ENCODE data around the gene PLD1. TPM values are rescaled to one million over a fixed set of nuclear protein-coding genes. Genes with fewer than 3 reads are reported as not detected.

Gene PLD1
- total and polyA plus RNA-seq, 2 of the 8 experiments (the other 6 are each of a cell fraction or from before 2014, with no cell fraction given) = 1.2 to 2.6 TPM

DNA sequence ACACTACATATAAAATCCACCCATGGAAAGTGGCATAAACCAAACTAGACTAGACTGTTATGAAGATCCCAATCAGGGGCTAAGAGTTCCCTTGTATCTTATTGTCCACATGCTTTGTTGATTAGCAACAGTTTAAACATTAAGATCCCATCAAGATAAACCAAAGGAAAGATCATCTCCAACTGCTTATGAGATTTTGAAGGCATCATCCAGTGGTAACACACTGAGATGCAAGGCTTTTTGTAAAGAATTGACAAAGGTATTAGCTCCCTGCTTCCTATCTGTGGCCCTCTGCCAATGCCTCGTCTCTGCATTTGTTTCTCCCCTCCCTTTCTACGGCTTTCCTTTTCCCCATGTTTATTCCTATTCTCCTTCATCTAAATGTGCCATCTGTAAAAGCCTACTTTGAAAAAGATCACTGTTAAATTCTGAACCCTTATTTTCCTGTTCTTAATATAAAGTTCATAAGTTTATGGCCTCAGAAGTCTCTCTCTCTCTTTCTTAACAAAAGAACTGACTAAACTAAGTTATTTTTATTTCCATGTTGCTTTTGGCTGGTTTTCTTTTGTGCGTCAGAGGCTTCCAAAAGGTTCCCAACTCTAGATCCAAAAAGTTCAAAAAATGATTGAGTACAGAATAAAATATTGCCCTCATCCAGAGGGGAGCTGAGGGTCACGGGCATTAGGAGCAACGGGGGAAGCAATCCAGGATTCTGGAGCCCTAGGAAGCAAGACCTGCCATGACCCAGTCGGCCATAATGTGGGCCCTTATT lies 5.5 kb downstream of the PLD1 start:
- ChIA-PET POLR2A (ENCODE audit: partially characterized antibody) (no interaction called here), CTCF (ENCODE audit: partially characterized antibody) (no interaction called here)
- H3K18ac ChIP-seq (ENCODE audit: extremely low read depth, low read length) = no peak overlapping the region
- no peak overlapping the region for H3K23ac ChIP-seq (ENCODE audit: insufficient read length)
- H3K27me3 ChIP-seq (replicated peaks in 1 of 4; ENCODE audit: control insufficient read depth in 3 of 4, extremely low read depth in 1 of 4, insufficient read depth in 3 of 4, low read length in 3 of 4) = peaks cover 0 to 9% (median 8%) of the 10 kb centered on the region in 4 experiments; a peak in 5 of 7 replicates
- no peak overlapping the region for H3K56ac ChIP-seq (replicated peaks; ENCODE audit: insufficient read length, low read depth, low read length)
- WGBS, 2 experiments (ENCODE audit: extremely low coverage in 1 of 2, insufficient coverage in 1 of 2, insufficient read length in 1 of 2, insufficient replicate concordance in 2 of 2, low coverage in 1 of 2, low lambda C conversion rate in 2 of 2, missing lambda C conversion rate in 1 of 2) = 82% methylated on average over 6 of the region's 6 CpGs; no CpG with 5 or more reads in 1 of the 2 experiments
- H2AFZ ChIP-seq (ENCODE audit: low read length) = no peak overlapping the region
- H2BK120ac ChIP-seq (replicated peaks; ENCODE audit: low read depth, low read length) = no peak overlapping the region
- no peaks in the 10 kb centered on the region for H3K36me3 ChIP-seq (ENCODE audit: control insufficient read depth in 2 of 4, insufficient read depth in 4 of 4, low read length in 3 of 4)
- no peak overlapping the region for H2BK20ac ChIP-seq (ENCODE audit: low read length)
- H2BK12ac ChIP-seq (ENCODE audit: low read depth, low read length) = no peak overlapping the region
- FAIRE-seq = no peak
- H3K27ac ChIP-seq (ENCODE audit: low read depth, low read length) = no peak overlapping the region
- H4K5ac ChIP-seq (ENCODE audit: insufficient read length, low read depth, low read length) = no peak overlapping the region
- DNase-seq (ENCODE audit: low read depth in 1 of 2, low spot score in 2 of 2) = no peak
- no peak overlapping the region for H4K91ac ChIP-seq (replicated peaks; ENCODE audit: insufficient read length, low read length)
- H3K4me1 ChIP-seq (replicated peaks in 1 of 4; ENCODE audit: control insufficient read depth in 3 of 4, insufficient read depth in 4 of 4, low read length in 3 of 4) = no peaks in the 10 kb centered on the region; a peak in 2 of 7 replicates
- peaks cover 4% of the 10 kb centered on the region; the same call in 1 of the 2 replicates for H3K23me2 ChIP-seq (ENCODE audit: low read depth, low read length)
- H2BK15ac ChIP-seq (ENCODE audit: low read length) = no peak overlapping the region
- H4K20me1 ChIP-seq (replicated peaks in 1 of 2; ENCODE audit: control insufficient read depth in 1 of 2, insufficient read depth in 2 of 2, low read length in 2 of 2) = no peaks in the 10 kb centered on the region
- H3K4me2 ChIP-seq (ENCODE audit: insufficient read depth in 1 of 2, low read depth in 2 of 2, low read length in 2 of 2) = no peak overlapping the region
- H3K79me2 ChIP-seq (ENCODE audit: control insufficient read depth in 1 of 2, insufficient read depth in 2 of 2, low read length in 2 of 2) = no peaks in the 10 kb centered on the region
- H2BK5ac ChIP-seq (ENCODE audit: low read depth, low read length) = no peak overlapping the region
- no peaks in the 10 kb centered on the region for H3K9me3 ChIP-seq (ENCODE audit: insufficient read depth in 2 of 2, low read depth in 1 of 2, low read length in 1 of 2)
- no peaks in the 10 kb centered on the region for H3K79me1 ChIP-seq (ENCODE audit: low read depth, low read length)
- H3K14ac ChIP-seq (ENCODE audit: insufficient read length) = no peak overlapping the region
- H2AK5ac ChIP-seq (ENCODE audit: low read depth, low read length) = no peak overlapping the region
- H3K4ac ChIP-seq (replicated peaks; ENCODE audit: insufficient read length, low read depth, low read length) = no peak overlapping the region
- H3K9ac ChIP-seq (replicated peaks in 1 of 4; ENCODE audit: extremely low read depth in 1 of 4, low read depth in 3 of 4, low read length in 3 of 4) = no peak overlapping the region
- no peak overlapping the region for H3K4me3 ChIP-seq (ENCODE audit: extremely low read depth in 1 of 4, insufficient read depth in 2 of 4, low read depth in 3 of 4, low read length in 4 of 4)
- no peak for TF ChIP-seq KDM5A (IDR thresholded peaks at IDR 0.05; ENCODE audit: low read length)
- H4K8ac ChIP-seq (ENCODE audit: extremely low read depth, insufficient read depth, low read length) = no peak overlapping the region

Measured in H1 (cell line).